HepG2 (cell line): ENCODE data around the gene DPEP1.

Experiments
- TAF1 ChIP-seq: sonication (generic); formaldehyde crosslinking; IDR thresholded peaks from 2 replicates; pipeline ENCODE4 v1.4.0; 2020; ENCODE audit warnings: missing genetic modification reagents
- TBL1XR1 ChIP-seq: fragments of 150-350 bp; IDR thresholded peaks from 2 replicates; pipeline ENCODE4 v1.6.1; 2014; ENCODE audit warnings: borderline replicate concordance, low read length; ENCODE audit not compliant: partially characterized antibody
- TCF7L2 ChIP-seq: IDR thresholded peaks from 2 replicates; pipeline ENCODE4 v1.6.1; 2011; ENCODE audit warnings: mild to moderate bottlenecking, low read depth, low read length, moderate library complexity
- ZNF510 ChIP-seq: sonication (generic); formaldehyde crosslinking; IDR thresholded peaks from 2 replicates; pipeline ENCODE4 v1.4.0; 2020; ENCODE audit warnings: low read depth, mild to moderate bottlenecking, missing genetic modification reagents
- TF ChIP-seq, protein P1 (sequence below): sonication (generic); formaldehyde crosslinking; IDR thresholded peaks from 2 replicates; pipeline ENCODE4 v1.4.0; 2020; ENCODE audit warnings: mild to moderate bottlenecking, missing genetic modification reagents
- TF ChIP-seq, protein P2 (sequence below): sonication (generic); formaldehyde crosslinking; IDR thresholded peaks from 2 replicates; pipeline ENCODE4 v1.5.0; 2020; ENCODE audit warnings: mild to moderate bottlenecking, missing genetic modification reagents, moderate library complexity

DNA sequence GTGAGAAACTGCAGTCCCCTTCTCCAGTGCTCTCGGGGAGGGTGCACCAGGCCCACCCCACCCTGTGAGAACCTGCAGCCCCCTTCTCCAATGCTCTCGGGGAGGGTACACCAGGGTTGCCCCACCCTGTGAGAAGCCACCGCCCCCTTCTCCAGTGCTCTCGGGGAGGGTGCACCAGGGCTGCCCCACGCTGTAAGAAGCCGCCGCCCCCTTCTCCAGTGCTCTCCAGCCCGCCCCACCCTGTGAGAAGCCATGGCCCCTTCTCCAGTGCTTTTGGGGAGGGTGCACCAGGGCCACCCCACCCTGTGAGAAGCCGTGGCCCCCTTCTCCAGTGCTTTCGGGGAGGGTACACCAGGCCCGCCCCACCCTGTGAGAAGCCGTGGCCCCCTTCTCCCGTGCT, 56.3 kb downstream of the DPEP1 start:
- TF ChIP-seq ZNF510 (CRISPR knock-in tag): no peak
- TF ChIP-seq TAF1 (CRISPR knock-in tag): no peak
- TF ChIP-seq, protein P1, sequence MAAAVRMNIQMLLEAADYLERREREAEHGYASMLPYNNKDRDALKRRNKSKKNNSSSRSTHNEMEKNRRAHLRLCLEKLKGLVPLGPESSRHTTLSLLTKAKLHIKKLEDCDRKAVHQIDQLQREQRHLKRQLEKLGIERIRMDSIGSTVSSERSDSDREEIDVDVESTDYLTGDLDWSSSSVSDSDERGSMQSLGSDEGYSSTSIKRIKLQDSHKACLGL (CRISPR knock-in tag): no peak
- TF ChIP-seq TBL1XR1: no peak
- no peak for TF ChIP-seq TCF7L2
- TF ChIP-seq, protein P2, sequence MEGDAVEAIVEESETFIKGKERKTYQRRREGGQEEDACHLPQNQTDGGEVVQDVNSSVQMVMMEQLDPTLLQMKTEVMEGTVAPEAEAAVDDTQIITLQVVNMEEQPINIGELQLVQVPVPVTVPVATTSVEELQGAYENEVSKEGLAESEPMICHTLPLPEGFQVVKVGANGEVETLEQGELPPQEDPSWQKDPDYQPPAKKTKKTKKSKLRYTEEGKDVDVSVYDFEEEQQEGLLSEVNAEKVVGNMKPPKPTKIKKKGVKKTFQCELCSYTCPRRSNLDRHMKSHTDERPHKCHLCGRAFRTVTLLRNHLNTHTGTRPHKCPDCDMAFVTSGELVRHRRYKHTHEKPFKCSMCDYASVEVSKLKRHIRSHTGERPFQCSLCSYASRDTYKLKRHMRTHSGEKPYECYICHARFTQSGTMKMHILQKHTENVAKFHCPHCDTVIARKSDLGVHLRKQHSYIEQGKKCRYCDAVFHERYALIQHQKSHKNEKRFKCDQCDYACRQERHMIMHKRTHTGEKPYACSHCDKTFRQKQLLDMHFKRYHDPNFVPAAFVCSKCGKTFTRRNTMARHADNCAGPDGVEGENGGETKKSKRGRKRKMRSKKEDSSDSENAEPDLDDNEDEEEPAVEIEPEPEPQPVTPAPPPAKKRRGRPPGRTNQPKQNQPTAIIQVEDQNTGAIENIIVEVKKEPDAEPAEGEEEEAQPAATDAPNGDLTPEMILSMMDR (CRISPR knock-in tag): no peak
